Esophagus muscularis mucosa (tissue), 4 donors: ENCODE data around the gene SLC6A11. TPM values are rescaled to one million over a fixed set of nuclear protein-coding genes. Genes with fewer than 3 reads are reported as not detected.

Source experiments
- DNase-seq: peaks from one replicate; pipeline ENCODE4 v3.0.0-alpha.2; 2017; ENCODE audit errors: extremely low spot score
- H3K27ac ChIP-seq, 4 donors: fragments of 200-600 bp; sonication (generic); replicated peaks in 1 of 4; 1 replicate in 3 of 4; 2 replicates in 1 of 4; pipeline ENCODE4 v1.5.1; 2016 to 2019; ENCODE audit warnings: mild to moderate bottlenecking in 1 of 4
- H3K27me3 ChIP-seq, 4 donors: fragments of 200-600 bp; sonication (generic); one replicate each; pipeline versions ENCODE4 v1.5.1 to v1.6.0; 2016 to 2019
- H3K36me3 ChIP-seq, 4 donors: fragments of 200-600 bp; sonication (generic); one replicate each; pipeline ENCODE4 v1.5.1; 2016 to 2019
- H3K4me1 ChIP-seq, 4 donors: fragments of 200-600 bp; sonication (generic); one replicate each; pipeline ENCODE4 v1.5.1; 2016 to 2019
- H3K4me3 ChIP-seq, 4 donors: fragments of 200-600 bp; sonication (generic); 1 replicate in 2 of 4; 2 replicates in 2 of 4; pipeline ENCODE4 v1.5.1; 2016 to 2019; ENCODE audit warnings: mild to moderate bottlenecking in 4 of 4, moderate library complexity in 1 of 4
- H3K9me3 ChIP-seq, 4 donors: fragments of 200-600 bp; sonication (generic); 1 replicate in 3 of 4; 2 replicates in 1 of 4; pipeline ENCODE4 v1.5.1; 2016 to 2019
- CTCF ChIP-seq, 3 experiments: fragments of 200-600 bp in 2 of 3; fragments of 450-650 bp in 1 of 3; sonication (generic) in 2 of 3; IDR thresholded peaks; one replicate each; pipeline ENCODE4 v1.5.1; 2017 to 2019; ENCODE audit warnings: antibody characterized with exemption in 3 of 3, mild to moderate bottlenecking in 2 of 3, moderate library complexity in 1 of 3
- EP300 ChIP-seq: sonication (generic); formaldehyde crosslinking; IDR thresholded peaks from one replicate; pipeline ENCODE4 v1.6.1; 2017; ENCODE audit warnings: antibody characterized with exemption
- POLR2A ChIP-seq: fragments of 450-650 bp; IDR thresholded peaks from one replicate; pipeline ENCODE4 v1.6.1; 2017; ENCODE audit warnings: antibody characterized with exemption, moderate library complexity, mild to moderate bottlenecking, low read depth
- POLR2AphosphoS5 ChIP-seq, 2 donors: sonication (generic); formaldehyde crosslinking; IDR thresholded peaks; one replicate each; pipeline ENCODE4 v1.6.1; 2017; ENCODE audit warnings: antibody characterized with exemption in 2 of 2
- WGBS: methylation state at CpG from one replicate; pipeline ENCODE4 v1.1.5; 2018; 5-methylcytosine and 5-hydroxymethylcytosine counted together
- intact Hi-C: fragments of 100-400 bp; cut with DNase I; formaldehyde crosslinking; loops from one replicate; pipeline ENCODE4 v1.15.1; 2023
- total RNA-seq, 4 donors: library from RNA; depleted of rRNA; stranded (reverse); fragments of >200 nt; gene quantifications; one replicate each; pipeline versions ENCODE4 v1.1.0 to v1.2.1, GENCODE V29; 2016

Gene SLC6A11
- total RNA-seq, 4 donors from 2014 or later = not detected

GRCh38 chr3:10918011-10918410, 102.0 kb downstream of the SLC6A11 start:
- Histone ChIP-seq H3K36me3 (no peaks in the 10 kb centered on the region), H3K9me3 (peaks cover 0 to 16% (median 6%) of the 10 kb centered on the region in 4 donors), H3K27ac (no peak overlapping the region), H3K4me1 (no peaks in the 10 kb centered on the region), H3K27me3 (peaks cover 0 to 34% (median 0%) of the 10 kb centered on the region in 4 donors), H3K4me3 (no peak overlapping the region)
- intact Hi-C loops = no loop called here
- WGBS = 77% methylated on average over 11 of the region's 11 CpGs
- TF ChIP-seq CTCF (IDR thresholded peaks at IDR 0.05) (no peak), POLR2AphosphoS5 (IDR thresholded peaks at IDR 0.05) (no peak), EP300 (no peak), POLR2A (no peak)
- no peak for DNase-seq

- no peak overlapping the region for H3K27ac ChIP-seq
- TF ChIP-seq EP300 = no peak
- no peak for TF ChIP-seq POLR2A
- no peak for TF ChIP-seq CTCF (IDR thresholded peaks at IDR 0.05)
- no peak for TF ChIP-seq POLR2AphosphoS5 (IDR thresholded peaks at IDR 0.05)
- H3K9me3 ChIP-seq = peaks cover 0 to 20% (median 6%) of the 10 kb centered on the region in 4 donors
- peaks cover 0 to 29% (median 0%) of the 10 kb centered on the region in 4 donors for H3K27me3 ChIP-seq
- H3K4me3 ChIP-seq = no peak overlapping the region
- no peaks in the 10 kb centered on the region for H3K4me1 ChIP-seq
- intact Hi-C loops = no loop called here
- no peak for DNase-seq
- WGBS = 72% methylated on average over 5 of the region's 5 CpGs
- no peaks in the 10 kb centered on the region for H3K36me3 ChIP-seq
These were observed 103.6 kb downstream of the SLC6A11 start for GRCh38 chr3:10919636-10920035.

GRCh38 chr3:10925436-10926255, 109.6 kb downstream of the SLC6A11 start:
- DNase-seq = no peak
- no peak for TF ChIP-seq CTCF (IDR thresholded peaks at IDR 0.05)
- TF ChIP-seq EP300 = no peak
- no peak for TF ChIP-seq POLR2A
- TF ChIP-seq POLR2AphosphoS5 (IDR thresholded peaks at IDR 0.05) = no peak
- H3K9me3 ChIP-seq = peaks cover 0 to 24% (median 6%) of the 10 kb centered on the region in 4 donors
- no peaks in the 10 kb centered on the region for H3K36me3 ChIP-seq
- intact Hi-C loops = no loop called here
- WGBS = 87% methylated on average over 14 of the region's 14 CpGs
- H3K27me3 ChIP-seq = peaks cover 0 to 11% (median 0%) of the 10 kb centered on the region in 4 donors
- H3K4me3 ChIP-seq = no peak overlapping the region
- no peaks in the 10 kb centered on the region for H3K4me1 ChIP-seq
- H3K27ac ChIP-seq = no peak overlapping the region

- no peaks in the 10 kb centered on the region for H3K4me1 ChIP-seq
- no peak for DNase-seq
- peaks cover 0 to 11% (median 0%) of the 10 kb centered on the region in 4 donors for H3K27me3 ChIP-seq
- H3K27ac ChIP-seq = no peak overlapping the region
- no peaks in the 10 kb centered on the region for H3K36me3 ChIP-seq
- TF ChIP-seq POLR2A (no peak), CTCF (IDR thresholded peaks at IDR 0.05) (no peak), POLR2AphosphoS5 (IDR thresholded peaks at IDR 0.05) (no peak), EP300 (no peak)
- peaks cover 0 to 18% (median under 1%) of the 10 kb centered on the region in 4 donors for H3K9me3 ChIP-seq
- intact Hi-C loops = no loop called here
- H3K4me3 ChIP-seq = no peak overlapping the region
- WGBS = 93% methylated on average over 13 of the region's 13 CpGs
These were observed 110.3 kb downstream of the SLC6A11 start for GRCh38 chr3:10926256-10926810.
